ENCODE results near the gene NDNF.

NDNF gene, protein sequence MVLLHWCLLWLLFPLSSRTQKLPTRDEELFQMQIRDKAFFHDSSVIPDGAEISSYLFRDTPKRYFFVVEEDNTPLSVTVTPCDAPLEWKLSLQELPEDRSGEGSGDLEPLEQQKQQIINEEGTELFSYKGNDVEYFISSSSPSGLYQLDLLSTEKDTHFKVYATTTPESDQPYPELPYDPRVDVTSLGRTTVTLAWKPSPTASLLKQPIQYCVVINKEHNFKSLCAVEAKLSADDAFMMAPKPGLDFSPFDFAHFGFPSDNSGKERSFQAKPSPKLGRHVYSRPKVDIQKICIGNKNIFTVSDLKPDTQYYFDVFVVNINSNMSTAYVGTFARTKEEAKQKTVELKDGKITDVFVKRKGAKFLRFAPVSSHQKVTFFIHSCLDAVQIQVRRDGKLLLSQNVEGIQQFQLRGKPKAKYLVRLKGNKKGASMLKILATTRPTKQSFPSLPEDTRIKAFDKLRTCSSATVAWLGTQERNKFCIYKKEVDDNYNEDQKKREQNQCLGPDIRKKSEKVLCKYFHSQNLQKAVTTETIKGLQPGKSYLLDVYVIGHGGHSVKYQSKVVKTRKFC

GRCh38 chr4:121072224-121073003 lies at the start of gene NDNF:
TSS of gene NDNF (minus strand) at chr4:121072535. CDS start at chr4:121045837, 26,698 bp downstream.
- DNase-seq = peak; percentile 49 to 67

GRCh38 chr4:121119715-121120114 lies 47.4 kb upstream of the NDNF start:
- no peak for DNase-seq

DNA sequence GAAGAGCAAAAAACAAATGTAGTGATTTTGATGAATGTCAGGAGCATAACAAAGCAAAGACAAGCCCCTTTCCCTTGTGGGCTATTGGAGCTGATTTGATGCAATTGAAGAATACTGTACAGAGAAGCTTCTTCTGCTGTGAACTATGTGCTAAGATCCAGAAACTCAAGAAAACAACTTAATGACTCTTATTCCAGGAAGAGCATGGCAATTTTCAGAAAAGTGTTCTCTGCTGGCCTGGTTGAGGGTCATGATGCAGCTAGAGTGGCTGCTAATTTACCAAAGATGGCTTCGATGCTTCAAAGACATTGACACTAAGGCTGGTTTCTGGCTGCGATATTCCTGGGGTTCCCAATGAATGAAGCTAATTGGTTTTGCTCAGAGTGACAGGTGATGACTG lies 46.0 kb upstream of the NDNF start:
- no peak for DNase-seq

DNA sequence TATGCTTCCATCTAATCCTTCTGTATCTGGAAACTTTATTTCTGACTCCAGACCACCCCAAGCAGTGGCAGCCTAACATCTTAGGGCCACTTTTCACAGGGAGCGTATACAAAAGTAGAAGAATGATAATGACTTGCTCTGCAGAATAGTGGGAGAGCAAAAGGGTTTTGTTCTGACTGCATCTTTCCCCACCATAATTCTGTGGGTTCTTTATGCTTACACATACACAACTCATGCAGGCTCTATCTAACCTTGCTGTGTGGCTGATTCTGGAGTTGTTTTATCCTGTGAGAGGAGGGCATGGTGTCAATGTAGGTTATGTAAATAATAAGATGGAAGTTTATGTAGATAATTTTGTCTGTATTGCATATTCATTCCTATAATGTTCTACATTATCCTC lies 42.4 kb upstream of the NDNF start:
- no peak for DNase-seq

GRCh38 chr4:121112530-121112929 lies 40.2 kb upstream of the NDNF start:
- no peak for DNase-seq

DNA sequence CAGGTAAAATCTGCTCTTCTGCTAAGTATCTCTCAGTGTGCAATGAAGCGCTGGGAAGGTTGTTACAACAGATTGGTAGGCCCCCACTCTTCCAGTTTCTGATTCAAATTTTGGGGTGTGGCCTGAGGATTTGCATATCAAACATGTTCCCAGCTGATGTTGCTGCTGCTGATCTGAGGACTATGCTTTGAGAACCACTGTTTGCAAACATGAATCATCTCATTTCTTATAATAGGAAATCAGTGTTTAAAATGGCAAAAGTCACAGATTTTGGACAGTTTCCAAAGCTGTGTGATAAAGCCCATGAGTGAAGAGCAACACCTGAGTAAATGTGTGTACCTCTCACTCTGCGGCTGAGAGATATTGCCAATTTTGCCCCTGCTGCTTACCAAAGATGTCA lies 36.2 kb upstream of the NDNF start:
- DNase-seq = no peak

GRCh38 chr4:121107507-121107906 lies 35.2 kb upstream of the NDNF start:
- no peak for DNase-seq

DNA sequence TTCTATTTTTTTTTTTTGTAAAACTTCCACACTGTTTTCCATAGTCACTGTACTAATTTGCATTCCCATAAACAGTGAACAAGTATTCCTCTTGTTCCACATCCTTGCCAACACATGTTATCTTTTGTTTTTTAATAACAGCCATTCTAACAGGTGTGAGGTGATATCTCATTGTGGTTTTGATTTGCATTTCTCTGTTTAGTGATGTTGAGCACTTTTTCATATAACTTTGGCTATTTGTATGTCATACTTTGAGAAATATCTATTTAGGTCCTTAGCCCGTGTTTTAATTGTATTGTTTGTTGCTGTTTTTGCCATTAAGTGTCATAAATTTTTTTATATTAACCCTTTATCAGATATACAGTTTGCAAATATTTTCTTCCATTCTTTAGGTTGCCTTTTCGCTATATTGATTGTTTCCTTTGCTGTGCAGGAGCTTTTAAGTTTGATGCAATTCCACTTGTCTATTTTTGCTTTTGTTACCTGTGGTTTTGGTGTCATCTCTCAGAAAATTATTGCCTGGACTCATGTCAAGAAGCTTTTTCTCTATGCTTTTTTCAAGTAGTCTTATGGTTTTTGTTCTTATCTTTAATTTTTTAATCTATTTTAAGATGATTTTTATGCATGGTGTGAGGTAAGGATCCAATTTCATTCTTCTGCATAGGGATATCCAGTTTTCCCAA lies 27.9 kb upstream of the NDNF start:
- DNase-seq = no peak

GRCh38 chr4:121098266-121098665 lies 25.9 kb upstream of the NDNF start:
- DNase-seq = no peak

GRCh38 chr4:121096629-121097028 lies 24.3 kb upstream of the NDNF start:
- DNase-seq = no peak

DNA sequence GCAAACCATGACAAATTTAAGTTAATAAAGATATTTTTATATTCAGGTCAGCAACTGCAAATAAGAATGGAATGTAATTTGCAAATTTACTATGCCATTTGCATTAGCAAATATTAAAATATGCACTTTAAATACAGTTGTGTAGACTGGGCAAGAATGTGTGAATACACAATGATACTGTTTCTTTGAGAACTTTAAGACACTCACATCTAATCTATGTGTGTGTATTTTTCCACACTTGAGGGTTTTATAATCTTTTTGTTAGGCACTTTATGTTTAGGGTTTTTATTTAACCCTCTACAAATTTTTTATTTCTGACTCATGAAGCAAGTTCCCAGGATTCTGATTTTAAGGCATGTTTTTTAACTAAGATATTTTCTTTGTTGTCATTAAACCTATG lies 23.9 kb upstream of the NDNF start:
- no peak for DNase-seq

DNA sequence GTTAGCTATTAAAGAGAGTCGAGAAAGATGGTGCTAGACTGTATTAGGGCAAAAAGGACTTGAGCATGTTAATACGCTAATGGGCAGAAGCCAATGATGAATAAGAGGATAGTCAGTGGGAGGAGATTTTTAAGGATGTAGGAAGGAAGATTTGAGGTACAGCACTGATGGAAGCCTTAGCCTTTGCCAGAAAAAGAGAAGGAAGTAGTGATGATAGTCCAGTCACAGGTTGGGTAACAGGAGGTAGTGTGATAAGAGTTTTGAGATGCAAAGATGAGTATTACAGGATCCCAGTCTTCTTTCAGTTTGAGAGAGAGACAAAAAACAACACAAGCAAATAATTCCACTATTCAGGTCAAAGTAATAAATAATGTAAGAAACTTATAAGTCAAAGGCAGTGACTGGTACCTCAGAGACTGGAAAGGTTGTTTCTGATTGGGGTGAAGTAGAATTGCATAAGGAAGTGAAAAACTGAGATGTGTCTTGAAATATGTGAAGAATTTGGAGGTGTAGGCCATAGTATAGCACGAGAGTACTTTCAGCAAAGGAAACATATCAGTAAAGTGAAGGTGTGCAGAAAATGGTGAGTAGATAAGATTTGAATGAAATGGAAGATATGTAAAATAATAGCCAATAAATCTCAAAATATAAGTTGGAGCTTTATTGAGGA lies 22.1 kb upstream of the NDNF start:
- DNase-seq = no peak

- DNase-seq = no peak
Observed at GRCh38 chr4:121093261-121093660, 20.9 kb upstream of the NDNF start.

DNA sequence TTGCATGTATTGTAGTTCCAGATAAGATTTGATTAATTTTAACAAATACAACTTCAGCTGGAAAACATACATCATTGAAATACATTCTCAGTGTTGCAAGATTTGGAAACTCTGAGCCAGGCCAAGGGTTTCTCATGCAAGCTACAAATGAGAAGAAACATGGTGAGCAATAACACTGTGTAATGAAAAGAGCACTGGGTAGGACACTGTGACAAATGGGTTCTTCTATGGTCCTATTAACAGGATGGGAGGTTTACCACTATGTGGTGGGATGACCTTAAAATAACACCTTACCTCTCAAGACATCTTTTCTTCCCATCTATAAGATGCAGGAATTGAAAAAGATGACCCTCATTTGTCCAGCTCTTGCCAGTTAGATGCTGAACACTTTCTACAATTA lies 19.6 kb upstream of the NDNF start:
- no peak for DNase-seq

DNA sequence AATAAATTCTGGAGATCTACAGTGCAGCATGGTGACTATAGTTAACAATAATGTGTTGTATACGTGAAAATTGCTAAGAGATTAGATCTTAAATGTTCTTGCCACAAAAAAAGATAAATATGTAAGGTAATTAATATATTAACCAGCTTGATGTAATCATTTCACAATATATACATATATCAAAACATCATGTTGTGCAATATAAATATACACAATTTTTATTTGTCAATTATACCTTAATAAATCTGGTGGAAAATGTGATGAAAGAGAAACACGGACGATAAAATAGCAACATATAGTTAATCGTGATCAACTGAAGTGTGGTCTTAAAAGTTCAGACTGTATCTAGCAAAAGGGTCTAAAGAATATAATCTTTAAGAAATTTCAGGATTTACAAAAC lies 16.5 kb upstream of the NDNF start:
- DNase-seq = no peak

DNA sequence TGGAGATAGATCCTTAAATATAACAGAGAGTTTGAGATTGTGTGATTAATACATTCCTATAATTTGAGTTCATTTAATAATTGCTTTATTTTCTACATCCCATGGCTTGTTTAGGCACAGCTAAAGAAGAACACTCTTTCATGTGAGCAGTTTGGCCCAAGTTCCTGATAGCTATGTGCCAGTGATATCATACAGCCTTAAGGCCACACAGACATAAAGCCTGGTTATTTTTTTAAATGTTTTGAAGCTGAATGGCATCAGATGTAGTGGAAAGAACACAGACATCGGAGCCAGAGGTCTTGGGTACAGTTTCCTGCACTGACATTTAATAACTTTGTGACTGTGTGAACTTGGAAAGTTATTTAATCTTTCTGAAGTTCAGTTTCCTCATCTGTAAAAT lies 7.0 kb upstream of the NDNF start:
- no peak for DNase-seq

GRCh38 chr4:121077496-121077895 lies 5.2 kb upstream of the NDNF start:
- DNase-seq = no peak

DNA sequence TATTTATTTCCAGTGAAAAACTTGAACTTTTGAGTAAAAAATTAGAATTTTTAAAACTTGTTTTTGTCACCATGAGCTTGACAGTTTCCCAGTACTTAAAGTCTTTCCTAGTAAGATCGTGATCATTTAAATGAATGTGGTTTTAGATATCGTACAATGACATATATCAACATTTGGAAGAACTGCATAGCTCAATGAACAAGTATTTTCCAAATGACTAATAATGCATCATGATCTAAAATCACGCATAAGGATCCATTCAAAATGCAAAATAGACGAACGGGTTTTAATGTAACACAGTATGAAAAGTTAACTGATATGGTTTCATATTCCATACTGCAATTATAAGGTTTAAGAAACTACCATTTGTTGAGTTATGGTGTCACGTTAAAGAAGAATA lies 4.1 kb upstream of the NDNF start:
- no peak for DNase-seq

GRCh38 chr4:121073672-121074381 lies 1.5 kb upstream of the NDNF start:
- DNase-seq = no peak

- DNase-seq = peak in 1 of 2 donors; percentile 5
Observed at GRCh38 chr4:121073004-121073435, 685 bp upstream of the NDNF start.

DNA sequence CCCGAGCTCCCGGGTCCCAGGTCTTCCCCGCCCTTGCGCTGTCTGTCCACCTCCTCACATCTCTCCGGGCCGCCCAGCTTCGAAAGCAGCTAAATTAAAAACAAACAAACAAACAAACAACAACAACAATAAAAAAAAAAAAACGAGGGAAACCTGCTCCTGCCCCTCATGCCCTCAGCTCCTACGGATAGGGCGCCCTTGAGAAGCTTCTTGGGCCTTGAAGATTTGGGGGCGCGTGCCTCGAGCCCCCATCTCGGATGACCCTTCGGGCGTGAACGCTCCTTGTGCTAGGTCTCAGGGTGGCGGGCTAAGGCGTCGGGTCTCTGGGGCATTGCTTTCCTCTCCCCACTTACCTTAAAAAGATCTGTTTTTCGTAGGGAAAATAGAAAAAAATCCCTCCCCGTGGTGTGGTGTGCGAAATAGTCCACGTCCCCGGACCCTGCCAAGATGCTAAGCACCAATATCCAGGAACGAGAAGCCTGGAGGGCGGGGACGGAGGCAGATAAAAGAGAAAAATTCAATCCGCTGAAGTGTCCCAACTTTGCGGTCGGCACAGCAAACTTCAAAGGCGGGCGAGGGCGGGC lies 603 bp downstream of the NDNF start:
- no peak for DNase-seq
